Medulla oblongata (tissue), 1 donor: Measurements from ENCODE around the gene PLXNA3.
"Not testable (repeated sequence)": the region's sequence is repeated elsewhere in the genome, so short reads cannot be mapped to it uniquely, and the experiment has no call there.

Experiments
- DNase-seq: peaks from one replicate; pipeline ENCODE4 v3.0.0-alpha.2; 2015; ENCODE audit errors: extremely low spot score

The PLXNA3 gene

GRCh38 chrX:154501423-154501822 is 43.3 kb downstream of the PLXNA3 start:
- DNase-seq: not testable (repeated sequence)

- DNase-seq: no peak
These were observed 44.0 kb downstream of the PLXNA3 start for GRCh38 chrX:154502098-154502497.

- DNase-seq: no peak
These were observed 44.9 kb downstream of the PLXNA3 start for GRCh38 chrX:154502989-154503388.

GRCh38 chrX:154505734-154506133 is 47.7 kb downstream of the PLXNA3 start:
- no peak for DNase-seq

GRCh38 chrX:154506483-154507332 is 48.6 kb downstream of the PLXNA3 start:
- DNase-seq: no peak

GRCh38 chrX:154507673-154508383 is 49.7 kb downstream of the PLXNA3 start:
- no peak for DNase-seq

GRCh38 chrX:154508384-154508745 is 50.3 kb downstream of the PLXNA3 start:
- DNase-seq: no peak

GRCh38 chrX:154509455-154509854 is 51.4 kb downstream of the PLXNA3 start:
- no peak for DNase-seq

- DNase-seq: no peak
These were observed 53.7 kb downstream of the PLXNA3 start for GRCh38 chrX:154511761-154512160.

- no peak for DNase-seq
These were observed 54.9 kb downstream of the PLXNA3 start for GRCh38 chrX:154512879-154513553.

- no peak for DNase-seq
These were observed 55.6 kb downstream of the PLXNA3 start for GRCh38 chrX:154513716-154514115.

GRCh38 chrX:154515090-154515965 is 57.2 kb downstream of the PLXNA3 start:
- DNase-seq: no peak

- DNase-seq: peak; percentile 90
These were observed 58.0 kb downstream of the PLXNA3 start, which contains the start of gene FAM3A for GRCh38 chrX:154515966-154516655. TSS of gene FAM3A (minus strand) at chrX:154516232. CDS start at chrX:154515772, 460 bp downstream.

GRCh38 chrX:154516656-154517100 is 58.6 kb downstream of the PLXNA3 start:
- DNase-seq: peak; percentile 74

- no peak for DNase-seq
These were observed 59.2 kb downstream of the PLXNA3 start for GRCh38 chrX:154517101-154517781.

- DNase-seq: no peak
These were observed 61.3 kb downstream of the PLXNA3 start for GRCh38 chrX:154519389-154519788.

GRCh38 chrX:154525606-154526490 is 67.8 kb downstream of the PLXNA3 start:
- no peak for DNase-seq

GRCh38 chrX:154526901-154527675 is 69.0 kb downstream of the PLXNA3 start:
- peak; percentile 80 for DNase-seq
